Measurements from ENCODE around the gene SNTA1.
"Not testable (repeated sequence)": the region's sequence is repeated elsewhere in the genome, so short reads cannot be mapped to it uniquely, and the experiment has no call there.

The SNTA1 gene
- total RNA-seq = 4.6 to 8.4 (median 6.3) reads per million in 4 donors

DNA sequence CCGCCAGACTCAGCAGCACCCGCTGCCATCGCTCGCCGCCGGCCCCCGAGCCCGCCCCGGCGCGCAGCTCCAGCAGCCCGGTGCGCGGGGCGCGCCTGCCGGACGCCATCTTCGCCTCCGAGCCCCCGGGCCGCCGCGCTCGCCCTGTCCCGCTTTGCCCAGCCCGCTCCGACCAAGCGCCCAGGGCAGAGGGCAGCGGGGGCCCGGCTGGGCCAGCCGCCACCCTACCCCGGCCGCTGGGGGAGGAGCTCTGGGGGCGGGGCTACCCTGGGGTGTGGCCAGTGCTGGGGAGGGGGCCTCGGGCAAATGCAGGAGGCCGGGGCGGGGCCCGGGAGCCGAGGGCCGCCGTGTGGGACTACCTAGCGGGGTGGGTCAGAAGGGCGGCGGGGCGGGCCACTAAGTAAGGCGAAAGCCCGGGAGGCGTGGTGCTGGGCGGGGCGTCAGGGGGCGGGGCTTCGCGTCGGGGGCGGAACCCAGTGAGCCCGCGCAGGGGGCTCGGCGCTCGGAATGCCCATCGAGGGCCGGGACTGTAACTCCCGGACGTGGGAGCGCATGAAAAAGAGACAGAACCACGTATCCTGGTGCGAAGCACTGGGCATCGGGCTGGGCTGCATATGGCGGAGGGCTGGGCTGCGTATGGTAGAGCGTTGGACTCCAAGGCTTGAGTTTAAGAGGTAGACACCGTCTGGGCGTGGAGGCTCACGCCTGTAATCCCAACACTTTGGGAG lies at the start of gene SNTA1:
Gene SNTA1 (minus strand): TSS at position 252 of the 728 bp plus-strand sequence. CDS start 143 bp downstream, at position 109.
- DNase-seq = peak; percentile 83 to 89 (median 85)

DNA sequence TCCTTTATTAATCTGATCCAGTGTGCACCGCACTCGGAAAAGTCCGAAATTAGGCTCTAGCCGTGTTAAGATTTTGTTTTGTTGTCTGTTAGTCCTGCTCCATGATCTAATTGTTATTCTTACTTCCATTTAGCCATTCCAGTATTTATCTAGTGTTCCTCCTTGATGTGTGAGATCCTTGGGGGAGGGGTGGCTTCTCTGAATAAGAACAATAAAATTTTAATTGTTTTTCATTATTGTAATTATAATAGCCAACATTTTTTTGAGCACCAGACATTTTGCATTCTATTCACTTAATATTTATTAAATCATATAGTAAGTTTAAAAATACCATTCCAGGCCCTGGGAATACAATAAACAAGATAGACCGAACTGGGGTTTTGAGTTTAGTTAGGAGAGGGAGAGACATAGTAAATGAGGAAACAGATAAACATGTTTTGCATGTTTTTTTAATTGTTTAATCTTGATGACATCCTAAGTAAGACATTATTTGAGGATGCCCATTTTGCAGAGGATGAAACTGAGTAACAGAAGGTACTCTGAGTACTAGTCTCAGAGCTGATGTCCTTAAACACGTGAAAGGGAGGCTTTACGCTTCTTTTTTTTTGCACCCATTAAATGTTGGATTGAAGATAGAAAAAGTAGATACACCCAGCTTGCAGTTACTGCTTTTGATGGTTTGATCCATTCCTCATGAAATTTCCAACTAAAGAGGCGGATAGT lies 47.5 kb upstream of the SNTA1 start:
- no peak for DNase-seq

DNA sequence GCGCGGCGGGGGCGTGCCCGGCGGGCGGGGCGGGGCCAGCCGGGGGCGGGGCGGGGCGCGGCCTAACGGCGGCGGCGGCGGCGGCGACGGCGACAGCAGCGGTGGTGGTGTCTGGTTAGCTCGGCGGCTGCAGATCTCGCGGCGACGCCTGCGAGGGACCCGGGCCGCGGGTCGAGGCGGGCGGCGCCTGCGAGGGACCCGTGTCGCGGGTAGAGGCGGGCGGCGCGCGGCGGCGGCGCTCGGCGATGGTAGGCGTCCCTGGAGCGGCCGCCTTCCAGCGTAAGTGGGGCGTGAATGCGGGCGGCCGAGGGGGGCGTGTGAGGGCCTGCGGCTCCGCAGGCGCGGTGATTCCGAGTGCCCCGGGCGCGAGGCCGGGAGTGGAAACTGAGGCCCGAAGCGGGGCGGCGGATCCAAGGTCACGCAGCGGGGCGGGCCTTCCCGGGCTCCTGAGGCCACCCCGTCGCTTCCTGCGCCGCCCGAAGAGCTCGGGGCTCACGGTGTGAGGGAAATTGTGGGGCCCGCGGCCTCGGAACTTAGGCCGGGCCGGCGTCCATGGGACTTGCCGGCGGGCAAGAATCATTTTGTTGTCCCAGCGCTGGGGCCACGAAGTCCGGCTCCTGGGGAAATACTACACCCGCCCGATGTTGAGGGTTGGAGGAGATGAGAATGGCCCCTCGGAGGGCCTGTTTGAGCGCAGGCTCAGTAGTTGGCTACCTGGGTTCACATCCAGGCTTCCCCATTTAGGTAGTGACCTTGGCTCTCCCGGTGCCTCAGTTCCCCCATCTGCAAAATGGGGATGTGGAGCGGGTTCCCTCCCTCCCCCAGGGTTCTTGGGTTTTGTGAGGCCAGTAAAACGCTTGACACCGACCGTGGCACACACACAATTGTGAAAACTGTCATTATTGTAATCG lies 46.7 kb upstream of the SNTA1 start, which contains the start of gene CBFA2T2:
Gene CBFA2T2 (plus strand): TSS at position 74 of the 911 bp plus-strand sequence. CDS start 172 bp downstream, at position 246.
- peak in 1 of 5 donors; percentile 3 for DNase-seq

DNA sequence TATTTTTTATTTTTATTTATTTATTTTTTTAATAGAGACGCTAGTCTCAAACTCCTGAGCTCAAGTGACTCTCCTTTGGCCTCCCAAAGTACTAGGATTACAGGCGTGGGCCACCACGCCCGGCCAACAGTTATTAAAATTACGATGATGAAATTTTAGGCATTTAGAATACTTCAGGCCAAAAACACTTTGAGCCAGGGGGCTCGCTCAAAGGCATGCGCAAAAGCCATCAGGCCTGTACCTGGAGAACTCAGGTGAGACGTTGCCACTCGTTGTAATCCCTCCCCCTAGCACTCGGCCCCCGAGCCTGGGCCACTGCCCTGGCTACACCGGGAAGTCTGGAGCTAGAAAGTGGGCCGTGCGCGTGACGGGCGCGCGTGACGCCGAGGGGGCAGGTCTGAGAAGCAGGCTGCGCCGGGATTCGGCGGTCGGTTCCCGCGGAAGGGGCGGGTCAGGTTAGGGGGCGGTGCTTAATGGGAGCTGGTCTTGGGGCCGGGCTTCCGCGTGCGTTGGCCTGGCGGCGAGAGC lies 46.0 kb upstream of the SNTA1 start:
- DNase-seq = peak; percentile 97 to 99 (median 98)

DNA sequence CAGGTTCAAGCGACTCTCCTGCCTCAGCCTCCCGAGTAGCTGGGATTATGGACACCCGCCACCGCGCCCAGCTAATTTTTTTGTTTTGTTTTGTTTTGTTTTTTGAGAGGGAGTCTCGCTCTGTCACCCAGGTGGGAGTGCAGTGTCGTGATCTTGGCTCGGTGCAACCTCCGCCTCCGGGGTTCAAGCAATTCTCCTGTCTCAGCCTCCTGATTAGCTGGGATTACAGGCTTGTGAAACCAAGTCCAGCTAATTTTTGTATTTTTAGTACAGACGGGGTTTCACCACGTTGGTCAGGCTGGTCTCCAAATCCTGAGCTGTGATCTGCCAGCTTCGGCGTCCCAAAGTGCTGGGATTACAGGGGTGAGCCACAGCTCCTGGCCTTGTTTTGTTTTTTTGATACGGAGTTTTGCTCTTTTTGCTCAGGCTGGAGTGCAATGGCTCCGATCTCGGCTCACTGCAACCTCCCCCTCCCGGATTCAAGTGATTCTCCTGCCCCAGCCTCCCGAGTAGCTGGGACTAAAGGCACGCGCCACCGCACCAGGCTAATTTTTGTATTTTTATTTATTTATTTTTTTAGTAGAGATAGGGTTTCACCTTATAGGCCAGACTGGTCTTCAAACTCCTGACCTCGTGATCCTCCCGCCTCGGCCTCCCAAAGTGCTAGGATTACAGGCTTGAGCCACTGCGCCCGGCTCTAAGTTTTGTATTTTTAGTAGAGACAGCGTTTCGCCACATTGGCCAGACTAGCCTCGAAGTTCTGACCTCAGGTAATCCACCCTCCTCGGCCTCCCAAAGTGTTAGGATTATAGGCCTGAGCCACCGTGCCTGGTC lies 45.3 kb upstream of the SNTA1 start:
- not testable (repeated sequence) for DNase-seq

DNA sequence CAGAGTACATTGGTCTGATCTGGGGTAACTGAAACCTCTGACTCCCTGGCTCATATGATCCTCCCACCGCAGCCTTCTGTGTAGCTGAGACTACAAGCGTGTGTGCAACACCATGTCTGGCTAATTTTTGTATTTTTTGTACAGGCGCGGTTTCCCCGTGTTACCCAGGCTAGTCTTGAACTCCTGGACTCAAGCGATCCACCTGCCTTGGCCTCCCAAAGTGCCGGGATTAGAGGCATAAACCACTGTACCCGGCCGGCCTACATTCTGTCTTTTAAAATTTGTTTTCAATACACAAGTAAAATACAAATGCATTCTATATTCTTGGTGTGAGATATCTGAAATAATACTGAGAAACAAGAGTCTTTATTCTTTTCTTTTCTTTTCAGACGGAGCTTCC lies 44.6 kb upstream of the SNTA1 start:
- no peak for DNase-seq

DNA sequence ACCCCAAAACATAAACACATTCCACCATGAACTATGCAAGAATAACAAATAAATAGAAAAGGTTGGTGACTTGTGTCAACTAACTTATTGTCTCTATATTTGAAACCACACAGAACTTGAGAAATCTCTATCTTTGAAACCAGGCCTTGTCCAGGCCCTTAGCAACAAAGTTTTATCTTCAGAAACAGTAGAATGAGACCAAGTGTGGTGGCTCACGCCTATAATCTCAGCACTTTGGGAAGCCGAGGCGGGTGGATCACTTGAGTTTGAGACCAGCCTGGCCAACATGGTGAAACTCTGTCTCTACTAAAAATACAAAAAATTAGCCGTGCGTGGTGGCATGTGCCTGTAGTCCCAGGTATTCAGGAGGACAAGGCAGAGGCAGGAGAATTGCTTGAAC lies 39.6 kb upstream of the SNTA1 start:
- DNase-seq = not testable (repeated sequence)

DNA sequence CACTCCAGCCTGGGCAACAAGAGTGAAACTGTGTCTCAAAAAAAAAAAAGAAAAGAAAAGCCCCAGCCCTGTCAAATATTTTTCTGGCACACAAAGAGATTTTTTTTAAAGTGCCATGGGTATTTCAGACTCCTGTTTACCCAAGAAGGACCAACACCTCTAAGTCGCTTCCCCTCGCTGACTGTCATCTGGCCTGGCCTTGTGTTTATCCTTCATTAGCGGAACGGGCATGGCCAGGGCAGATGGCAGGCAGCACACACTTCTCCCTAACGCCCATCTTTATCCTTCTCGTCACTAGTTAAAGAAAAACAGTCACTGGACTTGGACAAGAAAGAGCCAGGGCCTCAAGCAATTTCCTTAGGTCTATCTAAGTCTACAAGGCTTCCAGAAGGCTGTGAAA lies 39.0 kb upstream of the SNTA1 start:
- no peak for DNase-seq

DNA sequence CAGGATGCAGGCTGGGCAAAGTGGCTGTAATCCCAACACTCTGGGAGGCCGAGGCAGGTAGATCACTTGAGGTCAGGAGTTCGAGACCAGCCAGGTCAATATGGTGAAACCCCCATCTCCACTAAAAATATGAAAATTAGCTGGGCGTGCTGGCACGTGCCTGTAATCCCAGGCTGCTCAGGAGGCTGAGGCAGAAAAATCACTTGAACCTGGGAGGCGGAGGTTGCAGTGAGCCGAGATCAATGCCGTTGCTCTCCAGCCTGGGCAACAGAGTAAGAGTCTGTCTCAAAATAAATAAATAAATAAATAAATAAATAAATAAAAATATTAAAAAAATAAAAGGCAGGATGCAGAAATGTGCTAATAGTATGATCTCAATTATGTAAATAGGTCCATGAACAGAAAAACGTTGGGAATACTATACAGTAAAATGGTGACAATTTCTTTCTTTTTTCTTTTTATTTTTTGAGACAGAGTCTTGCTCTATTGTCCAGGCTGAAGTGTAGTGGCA lies 37.9 kb upstream of the SNTA1 start:
- DNase-seq = no peak

DNA sequence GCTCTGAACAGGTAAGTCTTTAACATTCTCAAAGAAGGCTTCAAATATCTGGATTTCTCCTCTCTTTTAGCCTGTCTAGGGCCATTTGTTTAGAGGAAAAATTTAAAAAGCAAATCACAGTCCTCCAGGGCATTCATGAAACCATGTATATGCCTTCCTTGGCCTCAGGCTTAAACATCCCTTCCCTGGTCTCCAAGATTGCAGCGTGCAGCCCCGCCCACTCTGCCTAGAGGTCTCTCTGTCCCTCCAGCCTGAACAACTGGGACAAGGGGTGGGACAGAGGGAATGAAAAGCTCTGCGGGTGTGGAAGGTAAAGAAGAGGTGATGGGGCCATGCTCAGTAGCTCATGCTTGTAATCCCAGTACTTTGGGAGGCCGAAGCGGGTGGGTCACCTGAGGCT lies 36.5 kb upstream of the SNTA1 start:
- DNase-seq = no peak

DNA sequence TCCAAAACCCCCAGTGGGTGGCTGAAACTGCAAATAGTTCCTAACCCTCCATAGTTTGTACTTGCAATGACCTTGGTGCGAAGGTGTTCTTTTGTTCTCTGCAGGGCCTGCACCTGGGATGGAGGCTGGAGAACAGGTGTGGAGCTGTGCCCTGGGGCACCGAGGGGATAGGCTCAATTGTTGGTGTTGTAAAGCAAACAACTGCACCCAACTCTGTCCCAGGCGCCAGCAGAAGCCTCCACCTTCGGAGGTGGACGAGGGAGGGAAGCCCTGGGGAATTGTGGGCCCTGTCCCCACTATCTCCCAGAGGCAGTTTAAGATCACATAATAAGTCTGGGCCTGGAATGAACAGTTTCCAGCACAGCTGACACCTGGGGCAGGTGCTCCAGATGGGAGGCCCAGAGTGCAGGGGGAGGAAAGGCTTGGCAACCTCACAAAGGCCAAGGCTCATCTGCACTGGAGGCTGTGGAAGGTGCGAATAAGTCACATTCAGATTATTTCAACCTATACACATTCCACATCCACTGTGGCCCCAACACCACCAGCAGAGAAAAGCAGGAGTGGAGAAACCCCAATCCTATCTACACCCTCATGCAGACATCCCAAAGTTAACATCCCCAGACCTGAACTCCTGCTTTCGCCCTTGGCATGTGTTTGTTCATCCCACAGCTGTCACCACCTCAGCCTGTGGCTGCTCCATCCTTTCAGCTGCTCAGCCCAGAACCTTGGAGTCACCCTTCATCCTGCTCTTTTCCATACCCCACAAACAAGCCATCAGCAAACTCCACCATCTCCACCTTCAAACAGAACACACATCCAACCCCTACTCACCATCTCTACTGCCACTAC lies 34.0 kb upstream of the SNTA1 start:
- no peak for DNase-seq

DNA sequence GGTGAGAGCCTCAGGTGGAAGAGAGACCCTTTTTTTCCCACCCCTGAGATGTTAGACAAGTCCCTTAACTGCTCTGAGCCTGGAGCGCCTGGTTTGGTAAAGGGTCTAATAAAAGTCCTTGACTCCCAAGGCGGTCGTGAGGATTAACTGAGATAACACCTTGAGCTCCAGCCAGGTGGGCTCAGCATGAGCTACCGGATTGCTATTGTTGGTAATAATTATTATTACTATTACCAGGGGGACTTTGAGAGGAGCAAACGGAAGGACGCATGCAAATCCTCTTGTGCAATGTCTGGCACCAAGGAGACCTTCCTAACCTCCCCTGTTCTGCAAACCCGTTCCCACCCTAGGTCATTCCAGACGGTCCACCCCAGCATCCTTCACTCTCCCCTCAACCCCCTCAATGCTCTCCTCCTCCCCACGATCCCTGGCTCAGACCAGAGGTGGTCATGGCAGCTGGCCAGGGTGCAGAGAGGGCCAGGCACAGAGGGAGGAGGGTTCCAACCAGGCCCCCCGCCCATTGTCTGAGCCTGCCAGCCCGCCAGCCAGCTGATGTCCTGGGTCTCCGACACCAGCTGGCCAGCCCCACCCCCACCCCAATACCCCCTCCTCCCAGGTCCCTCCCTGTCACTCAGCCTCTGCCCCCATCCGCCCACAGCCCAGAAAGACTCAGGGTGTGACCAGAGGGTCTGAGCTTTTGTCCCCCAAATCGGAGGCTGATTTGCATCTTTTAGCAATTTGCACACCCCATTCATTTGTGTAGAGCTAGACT lies 32.0 kb upstream of the SNTA1 start:
- DNase-seq = no peak

DNA sequence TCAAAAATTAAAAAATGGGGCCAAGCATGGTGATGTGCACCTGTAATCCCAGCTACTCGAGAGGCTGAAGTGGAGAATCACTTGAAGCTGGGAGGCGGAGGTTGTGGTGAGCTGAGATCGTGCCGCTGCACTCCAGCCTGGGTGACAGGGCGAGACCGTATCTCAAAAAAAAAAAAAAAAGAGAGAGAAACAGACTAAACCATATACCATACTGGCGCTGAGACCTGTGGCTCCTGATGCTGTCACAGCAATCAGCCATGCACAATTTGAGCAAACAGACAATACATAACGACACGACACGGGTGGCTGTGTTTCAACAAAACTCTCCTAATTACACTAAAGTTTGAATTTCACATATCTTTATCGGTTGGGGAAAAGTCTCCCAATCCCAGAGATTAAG lies 31.4 kb upstream of the SNTA1 start:
- no peak for DNase-seq

DNA sequence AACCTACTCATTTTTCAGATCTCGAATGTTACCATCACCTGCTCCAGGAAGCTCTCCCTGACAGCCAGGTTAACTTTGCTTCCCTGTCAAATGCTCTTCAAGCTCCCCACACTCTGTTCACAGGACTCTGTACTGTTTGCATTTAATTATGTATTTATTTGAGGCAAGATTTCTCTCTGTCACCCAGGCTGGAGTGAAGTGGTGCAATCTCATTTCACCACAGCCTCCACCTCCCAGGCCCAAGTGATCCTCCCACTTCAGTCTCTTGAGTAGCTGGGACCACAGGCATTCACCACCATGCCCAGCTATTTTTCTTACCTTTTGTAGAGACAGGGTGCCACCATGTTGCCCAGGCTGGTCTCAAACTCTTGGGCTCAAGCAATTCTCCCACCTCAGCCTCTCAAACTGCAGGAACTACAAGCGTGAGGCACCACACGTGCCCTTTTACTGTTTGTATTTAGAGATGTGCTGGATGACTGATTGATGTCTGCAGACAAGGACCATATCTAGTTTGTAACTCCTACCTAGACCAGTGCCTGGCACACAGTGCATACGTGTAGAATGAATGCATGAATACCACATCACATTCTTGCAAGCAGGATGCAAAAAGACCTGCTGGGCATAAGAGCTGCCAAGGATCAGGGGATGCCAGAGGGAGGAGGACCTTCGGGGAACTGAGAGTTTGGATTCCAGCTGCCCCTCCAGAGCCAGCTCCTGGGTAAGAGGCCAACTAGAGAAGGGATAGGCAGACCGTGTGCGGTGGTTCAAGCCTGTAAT lies 30.7 kb upstream of the SNTA1 start:
- DNase-seq = no peak

DNA sequence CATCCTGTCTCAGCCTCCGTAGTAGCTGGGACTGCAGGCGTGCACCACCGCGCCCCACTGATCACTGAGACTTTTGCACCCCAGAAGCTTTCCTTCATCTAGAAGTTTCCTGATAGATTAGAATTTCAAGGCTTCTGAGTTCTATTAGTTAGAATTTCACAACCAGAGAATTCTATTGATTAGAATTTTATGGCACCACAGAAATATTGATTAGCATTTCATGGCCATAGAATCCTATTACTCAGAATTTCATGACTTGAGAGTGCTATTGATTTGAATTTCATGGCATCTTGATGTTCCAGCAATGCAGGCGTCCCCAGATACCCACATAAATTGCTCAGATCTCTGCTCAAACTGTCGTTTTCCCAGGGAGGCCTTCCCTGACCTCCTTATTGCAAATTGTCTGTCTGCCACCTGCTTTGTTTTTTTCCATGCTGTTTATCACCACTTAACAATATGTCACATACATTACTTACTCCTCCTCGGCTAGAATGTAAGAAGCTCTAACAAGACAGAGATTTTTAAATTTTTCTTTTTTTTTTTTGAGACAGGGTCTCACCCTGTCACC lies 29.4 kb upstream of the SNTA1 start:
- DNase-seq = no peak

DNA sequence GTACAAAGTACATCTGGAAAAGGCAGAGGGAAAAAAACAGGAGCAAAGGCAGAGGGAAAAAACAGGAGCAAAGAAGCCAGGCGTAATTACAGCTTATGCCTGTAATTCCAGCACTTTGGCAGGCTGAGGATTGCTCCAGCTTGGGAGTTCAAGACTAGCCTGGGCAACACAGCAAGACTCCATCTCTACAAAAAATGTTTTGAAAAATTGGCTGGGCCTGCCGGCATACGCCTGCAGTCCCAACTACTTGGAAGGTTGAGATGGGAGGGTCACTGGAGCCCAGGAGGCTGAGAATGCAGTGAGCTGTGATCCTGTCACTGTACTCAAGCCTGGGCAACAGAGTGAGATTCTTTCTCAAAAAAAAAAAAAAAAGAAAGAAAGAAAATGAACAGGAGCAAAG lies 27.3 kb upstream of the SNTA1 start:
- DNase-seq = no peak

DNA sequence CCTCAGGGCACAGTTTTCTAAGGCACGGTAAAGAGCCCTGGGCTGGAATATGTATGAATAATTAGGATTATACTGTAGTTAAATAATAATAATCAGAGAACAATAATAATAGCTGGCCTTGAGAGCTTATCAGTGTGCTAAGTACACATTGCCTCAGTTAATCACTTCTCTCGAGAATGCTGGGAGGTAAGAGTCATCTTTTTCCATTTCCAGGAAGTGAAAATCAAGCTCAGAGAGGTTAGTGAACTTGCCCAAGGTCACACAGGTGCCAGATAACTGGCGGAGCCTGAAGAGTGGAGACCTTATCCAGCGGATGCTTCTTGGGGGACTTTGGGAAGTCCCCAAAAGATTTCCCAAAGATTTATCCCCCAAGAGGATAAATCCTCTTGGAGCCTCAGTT lies 26.9 kb upstream of the SNTA1 start:
- DNase-seq = no peak

DNA sequence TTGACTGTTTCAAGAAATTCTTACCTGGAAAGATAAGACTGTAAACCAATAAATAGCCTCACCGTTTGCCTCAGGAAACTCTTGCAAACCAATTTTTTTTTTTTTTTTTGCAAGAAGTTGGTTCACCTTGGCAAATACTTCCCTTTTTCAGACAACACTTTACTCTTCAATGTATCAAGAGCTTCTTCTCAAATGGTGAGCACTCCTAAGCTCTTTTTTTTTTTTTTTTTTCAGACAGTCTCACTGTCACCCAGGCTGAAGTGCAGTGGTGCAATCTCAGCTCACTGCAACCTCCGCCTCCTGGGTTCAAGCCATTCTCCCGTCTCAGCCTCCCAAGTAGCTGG lies 22.7 kb upstream of the SNTA1 start:
- DNase-seq = no peak

Measured in T-helper 1 cell (primary cell).